ENCODE data around the gene GLIS1. TPM values are rescaled to one million over a fixed set of nuclear protein-coding genes. Genes with fewer than 3 reads are reported as not detected.

The GLIS1 gene
- total and polyA plus RNA-seq, 2 of the 8 experiments (the other 6 are each of a cell fraction or from before 2014, with no cell fraction given): 0.15 to 0.22 TPM

DNA sequence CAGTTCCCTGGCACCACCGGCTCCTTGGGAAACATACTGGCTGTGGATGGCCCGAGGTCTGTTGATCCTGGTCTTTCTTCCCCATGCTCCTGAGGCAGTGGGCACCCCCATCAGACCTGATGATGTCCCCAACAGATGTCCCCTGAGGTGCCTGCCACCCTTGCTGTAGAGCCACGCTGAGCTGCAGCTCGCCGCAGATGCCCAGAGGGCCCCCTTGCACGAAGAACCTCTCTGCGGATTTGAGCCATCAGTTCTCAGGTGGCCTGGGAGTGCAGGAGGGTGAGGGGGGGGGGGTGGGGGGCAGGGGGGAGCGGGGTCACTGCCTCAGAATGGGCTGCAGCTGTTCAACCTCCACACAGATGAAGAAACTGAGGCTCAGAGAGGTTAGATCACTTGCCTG, 60.9 kb downstream of the GLIS1 start:
- H3K9ac ChIP-seq (replicated peaks in 1 of 4; ENCODE audit: extremely low read depth in 1 of 4, low read depth in 3 of 4, low read length in 3 of 4): no peak overlapping the region
- POLR2A ChIA-PET (ENCODE audit: partially characterized antibody): no interaction called here

More for the DNA sequence above, 60.9 kb downstream of the GLIS1 start:
- Histone ChIP-seq H4K5ac (ENCODE audit: insufficient read length, low read depth, low read length) (no peak overlapping the region), H3K14ac (ENCODE audit: insufficient read length) (no peak overlapping the region), H3K4me2 (ENCODE audit: insufficient read depth in 1 of 2, low read depth in 2 of 2, low read length in 2 of 2) (no peak overlapping the region), H3K23ac (ENCODE audit: insufficient read length) (no peak overlapping the region), H3K56ac (replicated peaks; ENCODE audit: insufficient read length, low read depth, low read length) (no peak overlapping the region), H3K4me3 (ENCODE audit: extremely low read depth in 1 of 4, insufficient read depth in 2 of 4, low read depth in 3 of 4, low read length in 4 of 4) (no peak overlapping the region), H3K23me2 (ENCODE audit: low read depth, low read length) (no peaks in the 10 kb centered on the region), H3K4ac (replicated peaks; ENCODE audit: insufficient read length, low read depth, low read length) (no peak overlapping the region), H3K27ac (ENCODE audit: low read depth, low read length) (no peak overlapping the region), H3K4me1 (replicated peaks in 1 of 4; ENCODE audit: control insufficient read depth in 3 of 4, insufficient read depth in 4 of 4, low read length in 3 of 4) (peaks cover 4 to 9% (median 8%) of the 10 kb centered on the region in 4 experiments; a peak in 6 of 7 replicates), H4K8ac (ENCODE audit: extremely low read depth, insufficient read depth, low read length) (peak overlapping the region; percentile 47; the same call in 1 of the 2 replicates), H3K27me3 (replicated peaks in 1 of 4; ENCODE audit: control insufficient read depth in 3 of 4, extremely low read depth in 1 of 4, insufficient read depth in 3 of 4, low read length in 3 of 4) (peaks cover 0 to 7% (median 4%) of the 10 kb centered on the region in 4 experiments; a peak in 3 of 7 replicates), H3K79me1 (ENCODE audit: low read depth, low read length) (no peaks in the 10 kb centered on the region; the same call in 1 of the 2 replicates), H2BK20ac (ENCODE audit: low read length) (no peak overlapping the region), H3K79me2 (ENCODE audit: control insufficient read depth in 1 of 2, insufficient read depth in 2 of 2, low read length in 2 of 2) (no peaks in the 10 kb centered on the region), H2BK5ac (ENCODE audit: low read depth, low read length) (no peak overlapping the region), H4K20me1 (replicated peaks in 1 of 2; ENCODE audit: control insufficient read depth in 1 of 2, insufficient read depth in 2 of 2, low read length in 2 of 2) (no peaks in the 10 kb centered on the region), H3K36me3 (ENCODE audit: control insufficient read depth in 2 of 4, insufficient read depth in 4 of 4, low read length in 3 of 4) (no peaks in the 10 kb centered on the region), H2AK5ac (ENCODE audit: low read depth, low read length) (no peak overlapping the region), H2BK12ac (ENCODE audit: low read depth, low read length) (no peak overlapping the region), H2BK15ac (ENCODE audit: low read length) (no peak overlapping the region), H4K91ac (replicated peaks; ENCODE audit: insufficient read length, low read length) (no peak overlapping the region), H3K9me3 (ENCODE audit: insufficient read depth in 2 of 2, low read depth in 1 of 2, low read length in 1 of 2) (no peaks in the 10 kb centered on the region), H2BK120ac (replicated peaks; ENCODE audit: low read depth, low read length) (no peak overlapping the region), H3K18ac (ENCODE audit: extremely low read depth, low read length) (no peak overlapping the region), H2AFZ (ENCODE audit: low read length) (no peak overlapping the region)
- DNase-seq (ENCODE audit: low read depth in 1 of 2, low spot score in 2 of 2) (no peak), FAIRE-seq (no peak)
- no peak for TF ChIP-seq RNF2 (IDR thresholded peaks at IDR 0.05; ENCODE audit: borderline replicate concordance, low read depth, low read length, missing control alignments, poor library complexity, severe bottlenecking)
- no peak for TF ChIP-seq KDM1A (IDR thresholded peaks at IDR 0.05; ENCODE audit: borderline replicate concordance, low read length)
- TF ChIP-seq KDM5A (IDR thresholded peaks at IDR 0.05; ENCODE audit: low read length): no peak
- no peak for TF ChIP-seq RFX5 (IDR thresholded peaks at IDR 0.05; ENCODE audit: borderline replicate concordance, low read depth, low read length)
- TF ChIP-seq TAF7 (optimal IDR thresholded peaks at IDR 0.05; ENCODE audit: borderline replicate concordance, low read depth, low read length): no peak
- no peak for TF ChIP-seq RXRA (IDR thresholded peaks at IDR 0.05; ENCODE audit: insufficient read depth, low read depth, low read length)
- TF ChIP-seq SRF (IDR thresholded peaks at IDR 0.05; ENCODE audit: low read depth, low read length): no peak
- TF ChIP-seq YY1 (IDR thresholded peaks at IDR 0.05; ENCODE audit: low read depth, low read length): no peak
- no peak for TF ChIP-seq BACH1 (IDR thresholded peaks at IDR 0.05; ENCODE audit: low read length)
- CTCF ChIA-PET (ENCODE audit: partially characterized antibody): interaction anchor here (10.7 kb wide), 1 partner anchor 191 kb away, joined by 129 read pairs; no protein-coding TSS in a partner anchor
- 96% methylated on average over 7 of the region's 8 CpGs; no CpG with 5 or more reads in 1 of the 2 experiments for WGBS, 2 experiments (ENCODE audit: extremely low coverage in 1 of 2, insufficient coverage in 1 of 2, insufficient read length in 1 of 2, insufficient replicate concordance in 2 of 2, low coverage in 1 of 2, low lambda C conversion rate in 2 of 2, missing lambda C conversion rate in 1 of 2)

Measured in H1 (cell line).